GM12878 (cell line): ENCODE data around the gene HSPBP1.

Experiments
- CHD1 ChIP-seq: IDR thresholded peaks from 2 replicates; pipeline ENCODE4 v1.6.1; 2012; ENCODE audit warnings: low read depth, low read length, improper control_type of control experiment
- CTCF ChIP-seq, 3 experiments: IDR thresholded peaks in 2 of 3; conservative IDR thresholded peaks in 1 of 3; 2 replicates each; pipeline ENCODE4 v1.5.1; 2011; ENCODE audit warnings: low read depth in 3 of 3, low read length in 3 of 3, mild to moderate bottlenecking in 3 of 3, control low read depth in 2 of 3, moderate library complexity in 2 of 3, inconsistent platforms in 1 of 3, mixed read lengths in 1 of 3; ENCODE audit not compliant: control insufficient read depth in 2 of 3, insufficient read depth in 1 of 3; ENCODE audit errors: extremely low read depth in 1 of 3
- DPF2 ChIP-seq: fragments of 450-650 bp; IDR thresholded peaks from 2 replicates; pipeline ENCODE4 v1.6.1; 2017; ENCODE audit warnings: mild to moderate bottlenecking
- ETV6 ChIP-seq, 2 experiments: fragments of 450-650 bp in 1 of 2; IDR thresholded peaks in 1 of 2; conservative IDR thresholded peaks in 1 of 2; 2 replicates each; pipeline ENCODE4 v1.6.1; 2014; ENCODE audit warnings: antibody characterized with exemption in 1 of 2, borderline replicate concordance in 1 of 2, low read depth in 1 of 2, mild to moderate bottlenecking in 1 of 2, moderate library complexity in 1 of 2
- HDAC6 ChIP-seq: fragments of 200-600 bp; sonication (generic); IDR thresholded peaks from one replicate; pipeline ENCODE4 v1.8.0; 2017; ENCODE audit warnings: antibody characterized with exemption; ENCODE audit not compliant: unreplicated experiment
- MYB ChIP-seq: fragments of 150-350 bp; IDR thresholded peaks from 2 replicates; pipeline ENCODE4 v1.6.1; 2014; ENCODE audit warnings: mild to moderate bottlenecking, low read depth, low read length, borderline replicate concordance
- NFYB ChIP-seq: IDR thresholded peaks from 2 replicates; pipeline ENCODE4 v1.6.1; 2011; ENCODE audit warnings: low read depth, mild to moderate bottlenecking, low read length, improper control_type of control experiment, moderate library complexity; ENCODE audit not compliant: insufficient read depth
- POU2F2 ChIP-seq: IDR thresholded peaks from 3 replicates; pipeline ENCODE4 v1.6.1; 2011; ENCODE audit warnings: low read depth, mild to moderate bottlenecking, low read length, borderline replicate concordance
- REST ChIP-seq: IDR thresholded peaks from 2 replicates; pipeline ENCODE4 v1.6.1; 2012; ENCODE audit warnings: mild to moderate bottlenecking, low read depth, low read length
- SP1 ChIP-seq: IDR thresholded peaks from one replicate; pipeline ENCODE4 v1.6.1; 2011; ENCODE audit warnings: low read depth, low read length
- TARDBP ChIP-seq: IDR thresholded peaks from 2 replicates; pipeline ENCODE4 v1.6.1; 2016; ENCODE audit warnings: borderline replicate concordance
- ZBTB33 ChIP-seq: fragments of 450-650 bp; IDR thresholded peaks from 2 replicates; pipeline ENCODE4 v1.6.1; 2017; ENCODE audit warnings: mild to moderate bottlenecking
- ZSCAN29 ChIP-seq: fragments of 450-650 bp; IDR thresholded peaks from 2 replicates; pipeline ENCODE4 v1.6.1; 2017; ENCODE audit warnings: mild to moderate bottlenecking, moderate library complexity

DNA sequence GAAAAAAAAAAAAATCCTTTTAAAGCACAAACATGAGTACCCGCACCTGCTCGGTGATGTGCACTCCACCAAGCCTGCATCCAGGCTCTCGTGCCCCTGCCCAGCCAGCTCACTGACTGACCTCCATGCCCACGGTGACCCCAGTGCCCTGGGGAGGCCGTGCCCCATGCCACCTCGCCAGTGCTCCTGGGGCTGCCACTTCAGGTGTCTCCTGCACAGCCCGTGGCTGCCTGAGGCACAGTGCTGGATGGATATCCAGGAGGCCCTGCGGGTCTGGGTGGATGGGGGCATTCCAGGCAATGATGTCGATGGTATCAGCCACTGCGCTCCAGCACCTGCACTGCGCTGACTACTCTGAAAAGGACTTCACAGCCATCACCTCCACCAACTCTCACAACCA lies 30.1 kb downstream of the HSPBP1 start:
- TF ChIP-seq HDAC6 = no peak
- no peak for TF ChIP-seq NFYB
- no peak for TF ChIP-seq TARDBP
- no peak for TF ChIP-seq ETV6 (conservative IDR thresholded peaks at IDR 0.05 in 1 of 2, IDR thresholded peaks at IDR 0.05 in 1 of 2; ENCODE audit: borderline replicate concordance in 1 of 2, low read depth in 1 of 2)
- TF ChIP-seq CHD1 = no peak
- TF ChIP-seq CTCF (IDR thresholded peaks at IDR 0.05 in 2 of 3, conservative IDR thresholded peaks at IDR 0.05 in 1 of 3; ENCODE audit: control insufficient read depth in 2 of 3, extremely low read depth in 1 of 3, insufficient read depth in 1 of 3, low read depth in 3 of 3, low read length in 3 of 3) = no peak
- TF ChIP-seq MYB = no peak
- no peak for TF ChIP-seq REST
- TF ChIP-seq ZSCAN29 = no peak
- no peak for TF ChIP-seq SP1
- no peak for TF ChIP-seq ZBTB33
- no peak for TF ChIP-seq DPF2
- no peak for TF ChIP-seq POU2F2
